Smooth muscle cell (in vitro differentiated cells): Measurements from ENCODE around the gene SF3B5. TPM values are rescaled to one million over a fixed set of nuclear protein-coding genes. Genes with fewer than 3 reads are reported as not detected.

Experiments
- DNase-seq: peaks from one replicate; lab custom pipeline; 2025; ENCODE audit not compliant: unreplicated experiment; lab: John Stamatoyannopoulos, UW
- H2AFZ ChIP-seq: fragments of 200-600 bp; sonication (generic); 2 replicates; pipeline ENCODE4 v1.6.0; 2016; ENCODE audit warnings: antibody characterized with exemption, low read depth, mild to moderate bottlenecking
- H3F3A ChIP-seq: fragments of 200-600 bp; sonication (generic); 2 replicates; pipeline ENCODE4 v1.6.0; 2017; ENCODE audit warnings: antibody characterized with exemption, low read depth
- H3K27ac ChIP-seq: fragments of 200-600 bp; sonication (generic); 2 replicates; pipeline ENCODE4 v1.5.1; 2016; ENCODE audit warnings: low read depth, mild to moderate bottlenecking
- H3K27me3 ChIP-seq: fragments of 200-600 bp; sonication (generic); 2 replicates; pipeline ENCODE4 v1.6.1; 2016; ENCODE audit warnings: low read depth, mild to moderate bottlenecking
- H3K36me3 ChIP-seq: fragments of 200-600 bp; sonication (generic); 2 replicates; pipeline ENCODE4 v1.5.1; 2016; ENCODE audit warnings: low read depth
- H3K4me1 ChIP-seq: fragments of 200-600 bp; sonication (generic); 2 replicates; pipeline ENCODE4 v1.5.1; 2016; ENCODE audit warnings: low read depth
- H3K4me2 ChIP-seq: fragments of 200-600 bp; sonication (generic); 2 replicates; pipeline ENCODE4 v1.6.0; 2016; ENCODE audit warnings: mild to moderate bottlenecking
- H3K4me3 ChIP-seq: fragments of 200-600 bp; sonication (generic); 2 replicates; pipeline ENCODE4 v1.5.1; 2016; ENCODE audit warnings: mild to moderate bottlenecking
- H3K79me2 ChIP-seq: fragments of 200-600 bp; sonication (generic); 2 replicates; pipeline ENCODE4 v1.6.0; 2016; ENCODE audit warnings: low read depth, mild to moderate bottlenecking
- H3K9ac ChIP-seq: fragments of 200-600 bp; sonication (generic); 2 replicates; pipeline ENCODE4 v1.6.0; 2016; ENCODE audit warnings: low read depth
- H3K9me3 ChIP-seq: fragments of 200-600 bp; sonication (generic); replicated peaks from 2 replicates; pipeline ENCODE4 v1.5.1; 2016; ENCODE audit warnings: low read depth
- H4K20me1 ChIP-seq: fragments of 200-600 bp; sonication (generic); 2 replicates; pipeline ENCODE4 v1.6.0; 2016; ENCODE audit warnings: low read depth
- CTCF ChIP-seq: fragments of 200-600 bp; sonication (generic); IDR thresholded peaks from 2 replicates; pipeline ENCODE4 v1.5.1; 2017; ENCODE audit warnings: borderline replicate concordance, mild to moderate bottlenecking, antibody characterized with exemption; ENCODE audit not compliant: insufficient read depth, poor library complexity, severe bottlenecking
- WGBS: methylation state at CpG from one replicate; pipeline ENCODE4 v1.1.7; 2016; ENCODE audit warnings: low lambda C conversion rate; 5-methylcytosine and 5-hydroxymethylcytosine counted together
- polyA plus RNA-seq: library from polyadenylated mRNA; unstranded; fragments of >200 nt; fragmentation: Nextera tagmentation; extraction: Ambion mirVana; gene quantifications from 2 replicates; pipeline ENCODE4 v1.2.1, GENCODE V29; 2016
- total RNA-seq: library from RNA; depleted of rRNA; stranded (reverse); fragments of >200 nt; gene quantifications from 2 replicates; pipeline ENCODE4 v1.2.3, GENCODE V29; 2014

The SF3B5 gene
- total and polyA plus RNA-seq, 2 experiments from 2014 or later = 156 to 189 TPM

- no peak for TF ChIP-seq CTCF
- Histone ChIP-seq H3K4me3 (no peak overlapping the region), H3K4me1 (no peaks in the 10 kb centered on the region), H3K79me2 (no peaks in the 10 kb centered on the region), H3K9ac (no peak overlapping the region), H3K27me3 (no peaks in the 10 kb centered on the region), H2AFZ (no peak overlapping the region), H3K27ac (no peak overlapping the region), H3F3A (no peaks in the 10 kb centered on the region), H3K36me3 (no peaks in the 10 kb centered on the region), H3K9me3 (no peaks in the 10 kb centered on the region), H3K4me2 (no peak overlapping the region), H4K20me1 (no peaks in the 10 kb centered on the region)
- WGBS = 92% methylated on average over 6 of the region's 6 CpGs
- no peak for DNase-seq
Observed at GRCh38 chr6:144113366-144113765, 18.0 kb upstream of the SF3B5 start.

- Histone ChIP-seq H3K4me1 (no peaks in the 10 kb centered on the region), H3K79me2 (no peaks in the 10 kb centered on the region), H3K9ac (no peak overlapping the region), H3K4me2 (no peak overlapping the region), H4K20me1 (no peaks in the 10 kb centered on the region), H3K9me3 (no peaks in the 10 kb centered on the region), H3K36me3 (no peaks in the 10 kb centered on the region), H3F3A (no peaks in the 10 kb centered on the region), H2AFZ (no peak overlapping the region), H3K4me3 (no peak overlapping the region), H3K27ac (no peak overlapping the region), H3K27me3 (no peaks in the 10 kb centered on the region)
- DNase-seq = no peak
- 82% methylated on average over 5 of the region's 5 CpGs for WGBS
- TF ChIP-seq CTCF = no peak
Observed at GRCh38 chr6:144110210-144110609, 14.8 kb upstream of the SF3B5 start.

GRCh38 chr6:144106206-144106605 is 10.8 kb upstream of the SF3B5 start:
- Histone ChIP-seq H3K27ac (no peak overlapping the region), H3F3A (no peaks in the 10 kb centered on the region), H2AFZ (no peak overlapping the region), H3K27me3 (no peaks in the 10 kb centered on the region), H3K79me2 (no peaks in the 10 kb centered on the region), H3K9me3 (no peaks in the 10 kb centered on the region), H3K4me2 (no peak overlapping the region), H3K36me3 (no peaks in the 10 kb centered on the region), H4K20me1 (no peaks in the 10 kb centered on the region), H3K9ac (no peak overlapping the region), H3K4me1 (no peaks in the 10 kb centered on the region), H3K4me3 (no peak overlapping the region)
- 57% methylated on average over 1 of the region's 1 CpG for WGBS
- TF ChIP-seq CTCF = no peak
- DNase-seq = no peak

- no peaks in the 10 kb centered on the region for H3K9me3 ChIP-seq
- H3K36me3 ChIP-seq = no peaks in the 10 kb centered on the region
- no peaks in the 10 kb centered on the region for H3K27me3 ChIP-seq
- H3K4me1 ChIP-seq = no peaks in the 10 kb centered on the region
- no peaks in the 10 kb centered on the region for H3K79me2 ChIP-seq
- no peak for DNase-seq
- H3K4me3 ChIP-seq = no peak overlapping the region
- no peaks in the 10 kb centered on the region for H4K20me1 ChIP-seq
- no peaks in the 10 kb centered on the region for H3F3A ChIP-seq
- TF ChIP-seq CTCF = peak; percentile 74
- no peak overlapping the region for H3K9ac ChIP-seq
- no peak overlapping the region for H3K4me2 ChIP-seq
- no peak overlapping the region for H2AFZ ChIP-seq
- no peak overlapping the region for H3K27ac ChIP-seq
- WGBS = 10% methylated on average over 2 of the region's 2 CpGs
Observed at GRCh38 chr6:144104898-144105487, 9.6 kb upstream of the SF3B5 start.
